Putamen (tissue), 1 donor: ENCODE measurements around the gene SYPL2.

ENCODE experiments used
- DNase-seq: peaks from one replicate; pipeline ENCODE4 v3.0.0-alpha.2; 2016; ENCODE audit warnings: low spot score

The SYPL2 gene

DNA sequence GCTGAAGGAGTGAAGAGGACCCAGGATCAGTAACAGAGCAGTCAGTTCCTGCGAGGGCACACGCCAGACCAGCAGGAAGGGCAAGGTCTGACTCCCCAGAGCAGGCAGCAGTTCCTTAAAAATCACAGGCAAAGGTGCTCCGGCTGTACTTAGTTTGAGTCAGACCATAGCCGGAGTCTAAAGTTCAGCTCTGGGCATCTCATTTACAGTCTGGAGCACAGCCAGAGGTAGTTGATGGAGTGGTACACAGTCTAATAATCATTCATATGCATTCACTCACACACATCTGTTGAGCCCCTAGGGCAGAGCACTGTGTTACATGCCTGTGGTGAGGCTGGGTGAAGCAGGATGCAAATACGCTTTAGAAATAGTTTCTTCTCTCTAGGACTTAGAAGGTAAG, 50.5 kb downstream of the SYPL2 start:
- no peak for DNase-seq

GRCh38 chr1:109517337-109517736, 51.0 kb downstream of the SYPL2 start:
- DNase-seq: no peak

DNA sequence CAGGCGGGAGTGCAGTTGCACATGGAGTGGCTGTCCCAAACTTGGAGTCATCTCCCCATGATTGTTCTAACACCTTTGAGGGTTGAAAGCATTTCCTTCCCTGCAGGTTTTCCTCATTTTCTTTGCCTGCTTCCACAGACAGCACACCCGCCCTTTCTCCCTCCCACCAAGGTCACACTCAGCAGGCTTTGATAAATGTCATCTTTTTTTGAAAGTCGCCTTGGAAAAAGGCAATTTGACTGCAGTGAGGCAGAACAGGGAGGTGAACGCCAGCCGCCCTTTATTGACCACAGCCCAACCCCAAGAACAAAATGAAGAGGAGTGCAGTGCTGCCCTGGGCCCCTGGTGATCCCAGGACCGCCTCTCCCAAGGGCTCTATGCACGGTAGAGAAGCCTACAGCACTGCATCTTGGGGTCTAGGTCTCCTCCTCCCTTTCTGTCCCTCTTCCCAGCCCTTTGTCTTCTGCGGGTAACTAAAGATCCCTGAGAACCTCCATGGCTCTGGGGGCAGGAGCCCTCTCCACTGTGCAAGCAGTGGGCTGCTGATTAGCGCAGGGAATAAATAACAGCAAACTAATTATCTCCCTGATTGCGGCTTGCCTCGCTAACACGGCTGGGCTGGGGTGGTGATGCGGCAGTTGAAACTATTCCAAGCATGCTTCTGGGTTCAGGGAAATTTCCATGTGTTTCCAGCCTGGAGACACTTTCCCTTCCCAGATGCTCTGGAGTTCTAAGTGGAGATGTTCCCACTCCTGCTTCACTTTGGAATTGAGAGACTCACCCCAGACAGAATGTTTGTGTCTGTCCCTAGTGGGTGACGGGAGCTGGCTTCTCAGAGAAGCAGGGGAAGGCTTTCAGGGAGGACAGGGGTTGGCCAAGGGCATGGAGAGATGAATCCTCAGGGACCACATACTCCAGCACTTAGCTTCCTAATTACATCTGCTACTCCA, 54.9 kb downstream of the SYPL2 start:
- no peak for DNase-seq

- DNase-seq: no peak
These were observed 55.7 kb downstream of the SYPL2 start for GRCh38 chr1:109522026-109522425.

DNA sequence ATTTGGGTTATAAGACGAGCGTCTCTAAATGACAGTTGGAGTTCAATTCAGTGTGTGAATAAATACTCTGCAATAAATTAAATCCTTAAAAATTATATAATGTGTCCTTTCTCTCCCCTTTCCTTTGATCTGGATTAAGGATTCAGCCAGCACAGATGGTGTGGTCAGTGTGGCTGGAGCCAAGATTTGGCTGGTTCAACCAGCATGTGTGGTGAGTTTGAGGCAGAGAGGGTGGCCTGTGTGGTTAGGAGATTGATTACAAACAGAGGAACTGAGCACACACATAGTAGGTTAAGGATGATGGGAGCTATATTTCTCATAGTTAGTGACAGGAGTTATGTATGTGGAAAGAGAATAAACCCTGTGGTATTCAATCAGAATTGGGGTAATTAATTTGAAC, 57.4 kb downstream of the SYPL2 start:
- DNase-seq: no peak

DNA sequence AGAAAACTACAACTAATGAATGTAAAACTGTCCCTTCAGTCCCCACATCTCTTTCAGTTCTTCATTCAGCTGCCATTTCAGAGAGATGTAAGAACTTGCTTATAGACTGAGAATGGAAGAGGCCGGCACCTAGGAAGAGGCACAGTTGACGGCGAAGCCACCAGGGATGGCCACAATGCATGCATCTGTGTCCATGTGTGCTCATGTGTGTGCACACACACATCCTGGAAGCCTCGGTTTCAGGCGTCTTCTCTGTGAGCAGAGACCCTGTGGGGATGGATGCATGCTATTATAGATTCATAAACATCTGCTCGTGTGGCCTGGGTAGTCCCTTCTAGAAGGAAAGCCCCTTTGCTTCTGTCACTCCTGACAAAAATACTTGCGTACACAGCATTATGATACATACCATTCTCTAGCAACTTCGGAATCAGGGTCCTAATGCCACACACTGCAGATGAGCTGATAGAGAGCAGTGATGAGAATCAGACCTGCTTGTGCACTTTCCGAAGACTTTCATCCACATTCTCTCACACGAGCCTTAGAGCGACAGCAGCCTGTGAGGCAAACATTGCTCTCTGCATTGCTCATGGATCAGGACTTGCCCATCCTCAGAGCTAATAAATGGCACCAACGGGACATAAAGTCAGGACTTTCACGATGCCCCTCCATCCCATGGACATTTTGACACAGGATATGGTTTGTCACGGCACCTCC, 60.9 kb downstream of the SYPL2 start:
- no peak for DNase-seq

DNA sequence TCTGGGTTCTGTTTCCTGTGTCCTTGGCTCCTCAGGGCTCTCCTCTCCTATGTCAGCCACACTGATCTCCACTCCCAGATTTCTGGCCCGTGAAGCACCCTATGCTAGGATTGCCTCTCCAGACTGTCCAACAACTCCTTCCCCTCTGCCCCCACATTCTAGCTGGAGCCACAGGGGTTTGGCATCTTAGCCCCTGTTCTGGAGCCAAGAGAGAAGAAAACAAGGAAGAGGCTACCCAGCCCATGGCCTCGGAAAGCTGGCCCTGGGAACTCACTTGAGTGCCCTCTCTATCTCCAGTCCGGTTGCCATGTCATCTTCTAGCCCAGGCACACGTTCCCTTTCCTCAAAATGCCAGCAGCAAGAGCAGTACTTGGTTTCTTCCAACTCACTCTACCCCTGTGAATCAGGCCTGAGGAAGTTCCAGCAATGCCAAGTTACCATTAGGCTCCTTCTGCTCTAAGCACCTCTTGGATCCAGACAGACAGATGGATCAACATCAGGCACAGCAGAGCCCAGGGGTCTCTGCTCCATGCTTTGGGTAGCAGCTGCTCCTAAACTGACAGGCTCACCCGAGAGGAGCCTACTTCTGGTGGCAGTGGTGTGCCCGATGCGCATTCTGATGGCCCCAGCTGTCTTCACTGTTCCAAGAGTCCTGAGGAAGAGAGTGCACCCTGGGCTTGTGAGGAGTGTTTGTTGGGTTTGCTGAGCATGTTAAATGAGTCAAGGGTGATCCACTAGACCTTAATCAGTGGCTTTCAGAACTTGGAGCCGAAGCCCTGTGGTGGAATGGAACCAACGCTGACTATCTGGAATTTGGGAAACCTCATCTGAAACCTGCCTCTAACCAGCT, 61.7 kb downstream of the SYPL2 start:
- DNase-seq: no peak

GRCh38 chr1:109528712-109529111, 62.4 kb downstream of the SYPL2 start:
- no peak for DNase-seq

DNA sequence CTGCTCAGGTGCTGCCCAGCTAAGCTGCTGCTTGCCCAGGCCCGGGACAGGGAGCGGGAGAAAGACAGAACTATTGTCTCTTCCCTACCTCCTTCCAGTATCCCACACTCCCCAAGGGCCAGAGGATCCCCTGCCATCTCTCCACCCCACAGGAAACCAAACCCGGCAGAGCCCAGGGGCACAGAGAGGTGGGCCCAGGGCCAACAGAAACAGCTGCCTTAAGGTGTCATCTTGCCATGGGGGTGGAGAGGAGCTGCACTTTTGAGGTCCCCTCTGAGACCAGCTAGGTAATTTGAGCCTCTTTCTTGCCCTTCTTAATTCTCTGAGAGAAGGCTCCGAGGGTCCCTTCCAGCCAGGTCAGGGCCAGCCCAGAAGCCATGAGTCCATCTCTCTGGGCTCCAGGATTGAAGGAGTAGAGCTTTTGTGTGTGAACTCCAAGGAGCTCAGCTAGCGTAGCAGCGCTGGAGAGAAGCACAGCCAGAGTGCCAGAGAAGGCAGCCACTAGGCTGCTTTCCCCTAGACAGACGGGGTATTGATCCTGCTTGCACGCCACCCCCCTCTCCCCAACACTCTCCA, 63.6 kb downstream of the SYPL2 start:
- DNase-seq: no peak

- DNase-seq: peak; percentile 56
These were observed 64.2 kb downstream of the SYPL2 start for GRCh38 chr1:109530457-109531087.

DNA sequence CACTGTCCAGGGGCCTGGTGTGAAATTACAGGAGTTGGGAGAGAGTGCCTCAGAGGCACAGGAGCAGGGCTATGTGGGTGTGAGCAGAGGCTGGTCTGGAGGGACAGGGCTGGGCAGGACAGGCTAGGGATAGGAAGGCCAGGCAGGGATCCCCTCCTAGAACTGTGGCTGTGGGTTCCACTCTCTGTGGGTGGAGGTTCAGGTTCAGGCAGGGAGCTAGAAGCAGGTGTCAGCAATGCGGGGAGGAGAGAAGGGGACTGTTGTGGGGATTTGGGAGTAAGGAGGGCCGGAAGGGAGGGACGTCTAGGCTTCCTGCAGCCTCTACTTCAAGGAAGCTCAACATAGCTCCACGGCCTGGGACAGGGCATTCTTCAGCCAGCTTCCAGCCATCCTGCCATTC, 65.0 kb downstream of the SYPL2 start:
- DNase-seq: no peak
